Prostate gland (tissue), 2 donors: Measurements from ENCODE around the gene PDE9A. TPM values are rescaled to one million over a fixed set of nuclear protein-coding genes. Genes with fewer than 3 reads are reported as not detected.

ENCODE experiments used
- DNase-seq: peaks from one replicate; pipeline ENCODE4 v3.0.0-alpha.2; 2019; ENCODE audit warnings: low spot score
- H3K27ac ChIP-seq, 2 donors: fragments of 200-600 bp; sonication (generic); 2 replicates each; pipeline ENCODE4 v1.5.1; 2017 to 2019
- H3K27me3 ChIP-seq: fragments of 200-600 bp; sonication (generic); replicated peaks from 2 replicates; pipeline ENCODE4 v1.5.1; 2019; ENCODE audit not compliant: insufficient read depth
- H3K36me3 ChIP-seq, 2 donors: fragments of 200-600 bp; sonication (generic); 1 replicate in 1 of 2; 2 replicates in 1 of 2; pipeline versions ENCODE4 v1.5.1 to v1.8.1; 2017 to 2019
- H3K4me1 ChIP-seq: fragments of 200-600 bp; sonication (generic); replicated peaks from 2 replicates; pipeline ENCODE4 v1.5.1; 2019
- H3K4me3 ChIP-seq, 2 donors: fragments of 200-600 bp; sonication (generic); 2 replicates each; pipeline ENCODE4 v1.5.1; 2017 to 2019
- H3K9me3 ChIP-seq: fragments of 200-600 bp; sonication (generic); 2 replicates; pipeline ENCODE4 v1.5.1; 2017
- POLR2A ChIP-seq: fragments of 450-650 bp; IDR thresholded peaks from one replicate; pipeline ENCODE4 v1.6.1; 2016; ENCODE audit warnings: antibody characterized with exemption, mild to moderate bottlenecking
- POLR2AphosphoS5 ChIP-seq: sonication (generic); formaldehyde crosslinking; IDR thresholded peaks from one replicate; pipeline ENCODE4 v1.6.1; 2017; ENCODE audit warnings: antibody characterized with exemption
- WGBS: methylation state at CpG from one replicate; pipeline ENCODE4 v1.1.5; 2018; 5-methylcytosine and 5-hydroxymethylcytosine counted together
- intact Hi-C: fragments of 100-400 bp; cut with DNase I; formaldehyde crosslinking; loops from one replicate; pipeline ENCODE4 v1.14.2; 2022
- total RNA-seq, 2 donors: library from RNA; depleted of rRNA; stranded (reverse); fragments of >200 nt; gene quantifications; one replicate each; pipeline ENCODE4 v1.1.0, GENCODE V29; 2016
- TF ChIP-seq, protein P1 (sequence below), 4 experiments: fragments of 200-600 bp in 2 of 4; fragments of 450-650 bp in 2 of 4; sonication (generic) in 2 of 4; IDR thresholded peaks; 1 replicate in 3 of 4; 2 replicates in 1 of 4; pipeline ENCODE4 v1.5.1; 2016 to 2019; ENCODE audit warnings: antibody characterized with exemption in 4 of 4, mild to moderate bottlenecking in 2 of 4, moderate library complexity in 2 of 4

Gene PDE9A
- total RNA-seq, 2 donors from 2014 or later, result 80.0 to 93.6 TPM

DNA sequence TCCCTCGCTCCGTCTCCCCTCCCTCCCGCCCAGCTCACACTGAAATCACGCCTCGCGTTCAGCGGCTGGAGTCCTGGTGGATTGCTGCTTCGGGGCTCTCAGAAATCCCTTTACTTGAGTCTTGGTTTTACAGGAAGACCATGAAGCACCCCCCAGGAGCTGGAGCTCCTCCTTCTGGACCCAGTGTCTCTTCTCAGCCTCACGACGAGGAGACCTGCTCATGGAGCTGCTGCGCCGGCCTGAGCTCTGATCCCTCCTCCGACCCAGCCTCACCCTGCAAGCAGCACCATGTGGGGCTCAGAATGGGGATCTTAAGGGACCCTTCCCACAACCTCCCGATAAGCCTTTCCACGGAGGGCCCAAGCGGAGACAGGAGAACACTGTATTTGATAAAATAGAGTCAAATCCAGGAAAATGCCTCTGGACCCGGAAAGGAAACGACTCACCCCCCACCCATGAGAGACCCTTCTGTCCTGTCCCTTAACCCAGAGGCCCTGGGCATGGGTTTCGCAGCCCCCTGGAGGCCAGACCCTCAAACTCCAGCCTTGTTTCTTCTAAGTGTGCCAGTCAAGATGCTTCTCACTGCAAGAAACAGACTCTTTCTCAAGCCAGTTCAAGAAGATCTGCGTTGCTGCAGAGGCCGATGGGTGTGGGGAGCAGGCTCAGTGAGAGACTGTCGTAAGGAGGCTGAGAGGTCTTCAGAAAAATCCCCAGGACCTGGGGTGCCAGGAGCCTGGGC, 26.1 kb downstream of the PDE9A start:
- H3K27ac ChIP-seq, result peak overlapping the region in 1 of 2 donors; percentile 2
- H3K4me3 ChIP-seq, result no peak overlapping the region
- no peaks in the 10 kb centered on the region for H3K27me3 ChIP-seq
- DNase-seq, result no peak
- H3K4me1 ChIP-seq, result peaks cover 7% of the 10 kb centered on the region
- no peaks in the 10 kb centered on the region for H3K36me3 ChIP-seq
- TF ChIP-seq, protein P1, sequence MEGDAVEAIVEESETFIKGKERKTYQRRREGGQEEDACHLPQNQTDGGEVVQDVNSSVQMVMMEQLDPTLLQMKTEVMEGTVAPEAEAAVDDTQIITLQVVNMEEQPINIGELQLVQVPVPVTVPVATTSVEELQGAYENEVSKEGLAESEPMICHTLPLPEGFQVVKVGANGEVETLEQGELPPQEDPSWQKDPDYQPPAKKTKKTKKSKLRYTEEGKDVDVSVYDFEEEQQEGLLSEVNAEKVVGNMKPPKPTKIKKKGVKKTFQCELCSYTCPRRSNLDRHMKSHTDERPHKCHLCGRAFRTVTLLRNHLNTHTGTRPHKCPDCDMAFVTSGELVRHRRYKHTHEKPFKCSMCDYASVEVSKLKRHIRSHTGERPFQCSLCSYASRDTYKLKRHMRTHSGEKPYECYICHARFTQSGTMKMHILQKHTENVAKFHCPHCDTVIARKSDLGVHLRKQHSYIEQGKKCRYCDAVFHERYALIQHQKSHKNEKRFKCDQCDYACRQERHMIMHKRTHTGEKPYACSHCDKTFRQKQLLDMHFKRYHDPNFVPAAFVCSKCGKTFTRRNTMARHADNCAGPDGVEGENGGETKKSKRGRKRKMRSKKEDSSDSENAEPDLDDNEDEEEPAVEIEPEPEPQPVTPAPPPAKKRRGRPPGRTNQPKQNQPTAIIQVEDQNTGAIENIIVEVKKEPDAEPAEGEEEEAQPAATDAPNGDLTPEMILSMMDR (IDR thresholded peaks at IDR 0.05), result no peak
- TF ChIP-seq POLR2AphosphoS5 (no peak), POLR2A (no peak)
- H3K9me3 ChIP-seq, result no peaks in the 10 kb centered on the region
- intact Hi-C loops, result no loop called here
- 93% methylated on average over 22 of the region's 22 CpGs for WGBS

DNA sequence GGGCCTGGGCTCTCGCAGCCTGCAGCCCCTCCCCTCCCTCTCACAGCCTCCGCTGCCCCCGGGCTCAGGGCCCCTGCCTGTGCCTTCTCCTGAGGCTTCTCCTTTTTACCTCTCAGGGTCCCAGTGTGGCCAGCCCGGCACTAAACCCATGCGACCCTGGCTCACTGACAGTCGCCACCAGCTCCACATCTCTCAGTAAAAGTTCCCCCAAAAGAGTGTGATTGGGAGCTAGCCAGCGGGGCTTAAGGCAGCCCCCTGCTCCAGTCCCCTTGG, 26.6 kb downstream of the PDE9A start:
- peak overlapping the region in 1 of 2 donors; percentile 2 for H3K27ac ChIP-seq
- H3K4me1 ChIP-seq, result peaks cover 5% of the 10 kb centered on the region
- H3K27me3 ChIP-seq, result no peaks in the 10 kb centered on the region
- H3K36me3 ChIP-seq, result no peaks in the 10 kb centered on the region
- intact Hi-C loops, result no loop called here
- TF ChIP-seq, protein P1 (IDR thresholded peaks at IDR 0.05), result no peak
- TF ChIP-seq POLR2A (no peak), POLR2AphosphoS5 (no peak)
- H3K9me3 ChIP-seq, result no peaks in the 10 kb centered on the region
- 91% methylated on average over 7 of the region's 7 CpGs for WGBS
- no peak for DNase-seq
- no peak overlapping the region for H3K4me3 ChIP-seq

DNA sequence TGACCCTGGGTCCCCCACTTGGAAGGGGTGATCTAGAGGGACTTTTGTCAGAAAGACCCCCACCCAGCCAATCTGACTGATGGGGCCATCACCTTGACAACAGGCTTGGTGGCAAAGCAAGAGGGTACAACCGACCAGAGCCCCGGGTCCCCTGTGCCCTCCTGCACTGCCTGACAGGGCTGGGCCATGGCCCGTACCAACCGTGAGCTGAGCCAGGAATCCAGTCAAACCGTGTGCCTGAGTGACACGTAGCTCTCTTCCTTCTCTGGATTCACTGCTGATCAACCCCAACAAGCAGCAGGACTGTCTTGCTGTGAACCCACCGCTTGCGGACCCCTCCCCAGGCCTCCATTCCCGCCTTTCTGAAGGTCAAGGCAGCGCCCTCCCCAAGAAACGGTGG, 27.0 kb downstream of the PDE9A start:
- Histone ChIP-seq H3K27me3 (no peaks in the 10 kb centered on the region), H3K27ac (no peak overlapping the region), H3K4me3 (no peak overlapping the region), H3K9me3 (no peaks in the 10 kb centered on the region), H3K36me3 (no peaks in the 10 kb centered on the region), H3K4me1 (peaks cover under 1% of the 10 kb centered on the region)
- DNase-seq, result no peak
- intact Hi-C loops, result no loop called here
- WGBS, result 88% methylated on average over 11 of the region's 11 CpGs
- no peak for TF ChIP-seq POLR2A
- no peak for TF ChIP-seq POLR2AphosphoS5
- TF ChIP-seq, protein P1 (IDR thresholded peaks at IDR 0.05), result no peak

DNA sequence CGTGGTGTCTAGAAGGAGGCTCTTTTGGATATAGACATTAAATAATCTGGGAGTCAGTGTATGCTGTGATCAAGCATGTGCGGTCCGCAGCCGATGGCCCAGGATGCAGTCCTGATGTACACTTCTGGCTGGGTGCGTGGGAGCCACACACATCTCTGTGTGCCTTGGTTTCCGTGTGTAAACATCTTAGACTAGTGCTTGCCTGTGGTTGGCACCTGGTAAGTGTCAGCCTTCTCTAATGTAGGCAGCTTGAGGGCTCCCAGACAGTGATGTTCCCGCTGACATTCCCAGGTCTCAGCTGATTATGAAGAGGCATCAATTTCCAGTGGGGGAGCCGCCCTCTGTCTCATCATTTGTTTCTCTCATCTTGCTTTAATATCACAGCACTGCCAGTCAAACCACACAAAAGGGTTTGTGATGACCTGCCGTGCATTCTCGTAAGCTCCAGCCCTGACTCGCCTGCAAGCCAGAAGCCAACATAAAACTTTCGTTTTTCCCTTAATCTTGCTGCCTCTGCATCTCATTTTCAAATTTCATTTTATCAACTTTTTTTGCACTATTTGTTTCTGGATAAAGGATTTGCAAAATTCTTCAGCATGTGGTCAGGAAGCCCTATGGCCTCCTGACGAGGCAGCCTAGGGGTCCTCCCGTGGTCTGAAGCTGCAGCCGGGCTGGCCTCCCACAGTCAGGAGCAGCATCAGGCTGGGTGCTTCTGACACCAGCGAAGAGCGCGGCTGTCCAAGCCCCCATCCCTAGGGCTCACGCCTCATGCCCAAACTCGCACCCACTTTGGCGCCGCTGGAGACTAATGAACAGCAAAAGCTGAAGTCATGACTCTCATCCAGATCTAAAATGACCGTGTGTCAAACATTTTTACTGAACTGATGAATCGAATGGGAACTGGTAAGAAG, 28.1 kb downstream of the PDE9A start:
- Histone ChIP-seq H3K27ac (no peak overlapping the region), H3K27me3 (no peaks in the 10 kb centered on the region), H3K9me3 (no peaks in the 10 kb centered on the region), H3K36me3 (no peaks in the 10 kb centered on the region), H3K4me3 (no peak overlapping the region), H3K4me1 (no peaks in the 10 kb centered on the region)
- intact Hi-C loops, result no loop called here
- 81% methylated on average over 24 of the region's 24 CpGs for WGBS
- DNase-seq, result no peak
- no peak for TF ChIP-seq POLR2AphosphoS5
- TF ChIP-seq, protein P1 (IDR thresholded peaks at IDR 0.05), result no peak
- no peak for TF ChIP-seq POLR2A
